GM12878 (cell line): ENCODE data around the gene STXBP4. TPM values are rescaled to one million over a fixed set of nuclear protein-coding genes. Genes with fewer than 3 reads are reported as not detected.

Experiments
- ATAC-seq: fragments of 200-7000 bp; cut with Tn5 transposase; 3 replicates; pipeline ENCODE4 v1.9.1; 2020; ENCODE audit warnings: mild to moderate bottlenecking, moderate library complexity
- BruUV-seq: library from RNA; stranded (reverse); fragments of 400-500 nt; replicated peaks from 2 replicates; lab custom pipeline; 2021; lab: Mats Ljungman, UMichigan
- CTCF ChIA-PET: fragments of 300-600 bp; sonication (Branson Sonifier 250); formaldehyde crosslinking; extraction: SDS; loops from one replicate; lab custom pipeline; 2021; ENCODE audit warnings: inconsistent platforms; lab: Yijun Ruan, JAX
- POLR2A ChIA-PET: fragments of 350-600 bp; formaldehyde crosslinking; extraction: SDS; loops from one replicate; lab custom pipeline; 2021; ENCODE audit warnings: inconsistent platforms; lab: Charles Lee
- RAD21 ChIA-PET: fragments of 300-600 bp; sonication (Branson Sonifier 250); formaldehyde crosslinking; loops from one replicate; lab custom pipeline; 2023; ENCODE audit warnings: antibody characterized with exemption; ENCODE audit not compliant: unreplicated experiment; lab: Charles Lee
- SMC1A ChIA-PET: fragments of 300-600 bp; sonication (Branson Sonifier 250); formaldehyde crosslinking; loops from one replicate; lab custom pipeline; 2023; ENCODE audit not compliant: unreplicated experiment, uncharacterized antibody; lab: Charles Lee
- DNase-seq: peaks from one replicate; pipeline ENCODE4 v3.0.0-alpha.2; 2011; ENCODE audit warnings: low read depth, low spot score
- FAIRE-seq: peaks from 3 replicates; lab custom pipeline; 2011; peaks lifted over from hg19 to GRCh38; lab: Jason Lieb, UNC
- H2AFZ ChIP-seq: 2 replicates; pipeline ENCODE4 v1.6.0; 2011; ENCODE audit warnings: low read depth, low read length, control low read depth; ENCODE audit not compliant: control insufficient read depth
- H3K27ac ChIP-seq: 2 replicates; pipeline ENCODE4 v1.5.1; 2011; ENCODE audit warnings: control low read depth; ENCODE audit not compliant: control insufficient read depth, insufficient read depth
- H3K27me3 ChIP-seq, 2 experiments: replicated peaks in 1 of 2; 2 replicates each; pipeline versions ENCODE4 v1.6.0 to v1.6.1; 2011; ENCODE audit warnings: low read length in 1 of 2; ENCODE audit not compliant: control insufficient read depth in 2 of 2, insufficient read depth in 2 of 2
- H3K36me3 ChIP-seq, 2 experiments: 2 replicates each; pipeline ENCODE4 v1.5.1; 2011; ENCODE audit warnings: low read length in 1 of 2; ENCODE audit not compliant: control insufficient read depth in 2 of 2, insufficient read depth in 2 of 2
- H3K4me1 ChIP-seq: 2 replicates; pipeline ENCODE4 v1.6.1; 2011; ENCODE audit warnings: mild to moderate bottlenecking, low read length, moderate library complexity, mixed read lengths; ENCODE audit not compliant: control insufficient read depth, insufficient read depth
- H3K4me2 ChIP-seq: 2 replicates; pipeline ENCODE4 v1.6.0; 2011; ENCODE audit warnings: control low read depth; ENCODE audit not compliant: control insufficient read depth, insufficient read depth
- H3K4me3 ChIP-seq: fragments of 200-600 bp; sonication (generic); 2 replicates; pipeline ENCODE4 v1.5.1; 2016
- H3K79me2 ChIP-seq: 2 replicates; pipeline ENCODE4 v1.6.0; 2011; ENCODE audit warnings: low read length; ENCODE audit not compliant: control insufficient read depth, insufficient read depth
- H3K9ac ChIP-seq: 2 replicates; pipeline ENCODE4 v1.8.0; 2011; ENCODE audit warnings: low read length, control low read depth, mixed read lengths; ENCODE audit not compliant: control insufficient read depth, insufficient read depth
- H3K9me3 ChIP-seq: replicated peaks from 3 replicates; pipeline ENCODE4 v1.5.1; 2011; ENCODE audit warnings: mild to moderate bottlenecking, low read length; ENCODE audit not compliant: control insufficient read depth, insufficient read depth
- H4K20me1 ChIP-seq: 2 replicates; pipeline ENCODE4 v1.6.0; 2011; ENCODE audit not compliant: control insufficient read depth, insufficient read depth
- BACH1 ChIP-seq: fragments of 450-650 bp; IDR thresholded peaks from 2 replicates; pipeline ENCODE4 v1.6.1; 2017; ENCODE audit warnings: mild to moderate bottlenecking, borderline replicate concordance
- BCL11A ChIP-seq: IDR thresholded peaks from 2 replicates; pipeline ENCODE4 v1.6.1; 2011; ENCODE audit warnings: low read depth, low read length
- BHLHE40 ChIP-seq, 2 experiments: fragments of 450-650 bp in 1 of 2; IDR thresholded peaks; 2 replicates each; pipeline ENCODE4 v1.6.1; 2011 to 2017; ENCODE audit warnings: low read depth in 2 of 2, borderline replicate concordance in 1 of 2, improper control_type of control experiment in 1 of 2, low read length in 1 of 2, mild to moderate bottlenecking in 1 of 2
- CHD2 ChIP-seq: IDR thresholded peaks from 2 replicates; pipeline ENCODE4 v1.6.1; 2011; ENCODE audit warnings: low read depth, low read length, improper control_type of control experiment, borderline replicate concordance
- EP300 ChIP-seq, 2 experiments: fragments of 150-350 bp in 1 of 2; IDR thresholded peaks; 2 replicates each; pipeline ENCODE4 v1.6.1; 2011 to 2012; ENCODE audit warnings: low read depth in 2 of 2, low read length in 2 of 2, borderline replicate concordance in 1 of 2, improper control_type of control experiment in 1 of 2, inconsistent platforms in 1 of 2; ENCODE audit not compliant: control insufficient read depth in 1 of 2
- FOXM1 ChIP-seq: IDR thresholded peaks from 2 replicates; pipeline ENCODE4 v1.6.1; 2012; ENCODE audit warnings: low read depth, mild to moderate bottlenecking, inconsistent platforms, low read length, moderate library complexity
- KAT2A ChIP-seq: conservative IDR thresholded peaks from 2 replicates; pipeline ENCODE4 v1.6.1; 2011; ENCODE audit warnings: low read depth, low read length; ENCODE audit not compliant: control insufficient read depth
- MTA3 ChIP-seq: IDR thresholded peaks from 2 replicates; pipeline ENCODE4 v1.6.1; 2012; ENCODE audit warnings: low read length, inconsistent platforms, borderline replicate concordance
- NFXL1 ChIP-seq: fragments of 450-650 bp; IDR thresholded peaks from 2 replicates; pipeline ENCODE4 v1.6.1; 2017; ENCODE audit warnings: antibody characterized with exemption, mild to moderate bottlenecking, borderline replicate concordance
- RB1 ChIP-seq: fragments of 450-650 bp; formaldehyde crosslinking; IDR thresholded peaks from 2 replicates; pipeline ENCODE4 v1.6.1; 2017; ENCODE audit warnings: mild to moderate bottlenecking, borderline replicate concordance
- TCF3 ChIP-seq: IDR thresholded peaks from 2 replicates; pipeline ENCODE4 v1.6.1; 2012; ENCODE audit warnings: low read depth, mild to moderate bottlenecking, low read length, borderline replicate concordance; ENCODE audit not compliant: insufficient read depth
- ZNF622 ChIP-seq: fragments of 450-650 bp; IDR thresholded peaks from 2 replicates; pipeline ENCODE4 v1.6.1; 2017; ENCODE audit warnings: mild to moderate bottlenecking, inconsistent platforms
- WGBS: methylation state at CpG from one replicate; pipeline ENCODE4 v1.1.6; 2016; ENCODE audit warnings: low lambda C conversion rate; ENCODE audit not compliant: insufficient replicate concordance, insufficient coverage; ENCODE audit errors: missing lambda C conversion rate; 5-methylcytosine and 5-hydroxymethylcytosine counted together
- in situ Hi-C: fragments of 300-500 bp; cut with MboI; formaldehyde crosslinking; loops from 9 replicates; pipeline ENCODE4 v1.14.3; 2018; ENCODE audit warnings: mixed read lengths
- intact Hi-C: fragments of 100-400 bp; cut with micrococcal nuclease; formaldehyde crosslinking; loops from one replicate; pipeline ENCODE4 v1.14.2; 2022; ENCODE audit not compliant: unreplicated experiment
- polyA plus RNA-seq, 11 experiments: library from polyadenylated mRNA; depleted of rRNA in 4 of 11; unstranded in 6 of 11; stranded (reverse) in 5 of 11; fragments of >200 nt; fragmentation: Nextera tagmentation in 4 of 11; fragmentation: Illumina TruSeq in 1 of 11; extraction: Ambion mirVana in 4 of 11; extraction: Trizol in 1 of 11; gene quantifications; 1 replicate in 1 of 11; 2 replicates in 10 of 11; pipeline versions ENCODE4 v1.2.1 to v1.2.3, GENCODE V29; 2011 to 2016; ENCODE audit warnings: inconsistent platforms in 2 of 11, missing spikeins in 2 of 11, low read depth in 1 of 11
- total RNA-seq, 4 experiments: library from RNA; depleted of rRNA in 3 of 4; stranded (reverse); fragments of >200 nt in 3 of 4; fragmentation: Illumina TruSeq in 1 of 4; extraction: Trizol in 1 of 4; gene quantifications; 2 replicates each; pipeline versions ENCODE4 v1.2.1 to v1.2.3, GENCODE V29; 2013 to 2021
- TF ChIP-seq, protein P1 (sequence below): fragments of 450-650 bp; IDR thresholded peaks from 2 replicates; pipeline ENCODE4 v1.6.1; 2017; ENCODE audit warnings: borderline replicate concordance
- TF ChIP-seq, protein P2 (sequence below): IDR thresholded peaks from 2 replicates; pipeline ENCODE4 v1.6.1; 2011; ENCODE audit warnings: low read depth, low read length, improper control_type of control experiment, borderline replicate concordance
- TF ChIP-seq, protein P3 (sequence below): IDR thresholded peaks from 2 replicates; pipeline ENCODE4 v1.6.1; 2012; ENCODE audit warnings: mild to moderate bottlenecking, low read depth, low read length
- TF ChIP-seq, protein P4 (sequence below): fragments of 450-650 bp; IDR thresholded peaks from 2 replicates; pipeline ENCODE4 v1.6.1; 2017; ENCODE audit warnings: mild to moderate bottlenecking

The STXBP4 gene
- total and polyA plus RNA-seq, 10 of the 15 experiments (the other 5 are each of a cell fraction or from before 2014, with no cell fraction given) = 4.3 to 11.0 (median 6.7) TPM

DNA sequence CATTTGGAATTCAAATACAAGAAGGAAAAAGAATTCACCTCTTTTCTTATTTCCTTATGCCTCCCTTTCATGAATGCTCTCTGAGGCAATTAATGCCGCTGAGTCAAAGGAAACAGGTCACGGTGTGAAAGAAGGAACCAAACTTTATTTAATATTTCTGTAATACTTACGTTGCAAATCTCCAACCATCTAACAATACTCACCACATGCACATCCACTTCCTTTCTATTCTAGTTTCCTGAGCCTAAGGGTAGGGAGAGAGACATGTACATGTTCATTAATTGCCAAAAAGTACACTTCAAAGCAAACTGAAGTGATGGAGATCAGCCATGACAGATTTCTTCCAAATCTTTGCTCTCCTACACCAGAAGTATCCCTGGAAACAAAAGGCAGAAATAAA lies 248.3 kb downstream of the STXBP4 start (continued):
- TF ChIP-seq, protein P1, sequence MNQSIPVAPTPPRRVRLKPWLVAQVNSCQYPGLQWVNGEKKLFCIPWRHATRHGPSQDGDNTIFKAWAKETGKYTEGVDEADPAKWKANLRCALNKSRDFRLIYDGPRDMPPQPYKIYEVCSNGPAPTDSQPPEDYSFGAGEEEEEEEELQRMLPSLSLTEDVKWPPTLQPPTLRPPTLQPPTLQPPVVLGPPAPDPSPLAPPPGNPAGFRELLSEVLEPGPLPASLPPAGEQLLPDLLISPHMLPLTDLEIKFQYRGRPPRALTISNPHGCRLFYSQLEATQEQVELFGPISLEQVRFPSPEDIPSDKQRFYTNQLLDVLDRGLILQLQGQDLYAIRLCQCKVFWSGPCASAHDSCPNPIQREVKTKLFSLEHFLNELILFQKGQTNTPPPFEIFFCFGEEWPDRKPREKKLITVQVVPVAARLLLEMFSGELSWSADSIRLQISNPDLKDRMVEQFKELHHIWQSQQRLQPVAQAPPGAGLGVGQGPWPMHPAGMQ = no peak
- TF ChIP-seq, protein P2, sequence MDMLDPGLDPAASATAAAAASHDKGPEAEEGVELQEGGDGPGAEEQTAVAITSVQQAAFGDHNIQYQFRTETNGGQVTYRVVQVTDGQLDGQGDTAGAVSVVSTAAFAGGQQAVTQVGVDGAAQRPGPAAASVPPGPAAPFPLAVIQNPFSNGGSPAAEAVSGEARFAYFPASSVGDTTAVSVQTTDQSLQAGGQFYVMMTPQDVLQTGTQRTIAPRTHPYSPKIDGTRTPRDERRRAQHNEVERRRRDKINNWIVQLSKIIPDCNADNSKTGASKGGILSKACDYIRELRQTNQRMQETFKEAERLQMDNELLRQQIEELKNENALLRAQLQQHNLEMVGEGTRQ = no peak
- TF ChIP-seq KAT2A (no peak), EP300 (IDR thresholded peaks at IDR 0.05; ENCODE audit: borderline replicate concordance in 1 of 2, control insufficient read depth in 1 of 2, low read depth in 2 of 2, low read length in 2 of 2) (no peak), BCL11A (no peak), BHLHE40 (IDR thresholded peaks at IDR 0.05; ENCODE audit: borderline replicate concordance in 1 of 2, low read depth in 2 of 2, low read length in 1 of 2) (no peak), TCF3 (no peak), ZNF622 (no peak)

DNA sequence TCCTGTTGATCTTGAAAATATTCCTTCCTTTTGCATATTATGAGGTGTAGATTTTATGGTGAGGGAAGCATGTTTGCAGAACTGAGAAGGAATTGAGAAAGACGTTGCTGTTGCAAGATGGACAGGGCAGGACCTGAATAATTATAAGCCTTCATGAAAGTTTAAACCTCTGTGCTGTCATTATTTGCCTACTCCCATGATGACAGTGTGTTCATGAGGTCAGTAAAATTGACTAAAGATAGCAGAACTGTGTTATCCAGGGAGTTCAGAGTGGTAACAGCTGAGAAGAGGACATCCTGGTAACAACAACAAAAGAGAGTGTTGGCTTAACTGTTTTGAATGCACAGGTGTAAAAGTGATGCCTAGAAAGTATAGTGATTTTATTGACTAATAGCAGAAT lies 250.9 kb downstream of the STXBP4 start:
- Histone ChIP-seq H3K9me3 (no peaks in the 10 kb centered on the region), H3K27me3 (no peaks in the 10 kb centered on the region; a peak in 1 of 4 replicates), H3K4me1 (no peaks in the 10 kb centered on the region), H2AFZ (no peak overlapping the region), H3K27ac (no peak overlapping the region), H4K20me1 (no peaks in the 10 kb centered on the region), H3K9ac (no peak overlapping the region), H3K79me2 (no peaks in the 10 kb centered on the region), H3K36me3 (no peaks in the 10 kb centered on the region), H3K4me2 (no peak overlapping the region), H3K4me3 (no peak overlapping the region)
- DNase-seq (no peak), ATAC-seq (no peak), FAIRE-seq (no peak)
- RAD21 ChIA-PET = no interaction called here
- in situ Hi-C loops = no loop called here
- SMC1A ChIA-PET = no interaction called here
- BruUV-seq = no TSS peak
- WGBS = 0% methylated on average over 1 of the region's 1 CpG
- CTCF ChIA-PET = interaction anchor here (1.2 to 1.6 kb wide), 2 partner anchors 12 to 137 kb away, joined by 3 to 4 read pairs; no protein-coding TSS in a partner anchor
- POLR2A ChIA-PET = no interaction called here
- intact Hi-C loops = no loop called here
- TF ChIP-seq MTA3 = no peak
- no peak for TF ChIP-seq BACH1
- TF ChIP-seq FOXM1 = no peak
- no peak for TF ChIP-seq RB1
- TF ChIP-seq, protein P3, sequence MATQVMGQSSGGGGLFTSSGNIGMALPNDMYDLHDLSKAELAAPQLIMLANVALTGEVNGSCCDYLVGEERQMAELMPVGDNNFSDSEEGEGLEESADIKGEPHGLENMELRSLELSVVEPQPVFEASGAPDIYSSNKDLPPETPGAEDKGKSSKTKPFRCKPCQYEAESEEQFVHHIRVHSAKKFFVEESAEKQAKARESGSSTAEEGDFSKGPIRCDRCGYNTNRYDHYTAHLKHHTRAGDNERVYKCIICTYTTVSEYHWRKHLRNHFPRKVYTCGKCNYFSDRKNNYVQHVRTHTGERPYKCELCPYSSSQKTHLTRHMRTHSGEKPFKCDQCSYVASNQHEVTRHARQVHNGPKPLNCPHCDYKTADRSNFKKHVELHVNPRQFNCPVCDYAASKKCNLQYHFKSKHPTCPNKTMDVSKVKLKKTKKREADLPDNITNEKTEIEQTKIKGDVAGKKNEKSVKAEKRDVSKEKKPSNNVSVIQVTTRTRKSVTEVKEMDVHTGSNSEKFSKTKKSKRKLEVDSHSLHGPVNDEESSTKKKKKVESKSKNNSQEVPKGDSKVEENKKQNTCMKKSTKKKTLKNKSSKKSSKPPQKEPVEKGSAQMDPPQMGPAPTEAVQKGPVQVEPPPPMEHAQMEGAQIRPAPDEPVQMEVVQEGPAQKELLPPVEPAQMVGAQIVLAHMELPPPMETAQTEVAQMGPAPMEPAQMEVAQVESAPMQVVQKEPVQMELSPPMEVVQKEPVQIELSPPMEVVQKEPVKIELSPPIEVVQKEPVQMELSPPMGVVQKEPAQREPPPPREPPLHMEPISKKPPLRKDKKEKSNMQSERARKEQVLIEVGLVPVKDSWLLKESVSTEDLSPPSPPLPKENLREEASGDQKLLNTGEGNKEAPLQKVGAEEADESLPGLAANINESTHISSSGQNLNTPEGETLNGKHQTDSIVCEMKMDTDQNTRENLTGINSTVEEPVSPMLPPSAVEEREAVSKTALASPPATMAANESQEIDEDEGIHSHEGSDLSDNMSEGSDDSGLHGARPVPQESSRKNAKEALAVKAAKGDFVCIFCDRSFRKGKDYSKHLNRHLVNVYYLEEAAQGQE = no peak
- TF ChIP-seq NFXL1 = no peak
- TF ChIP-seq TCF3 = no peak
- TF ChIP-seq CHD2 = no peak
- TF ChIP-seq, protein P4, sequence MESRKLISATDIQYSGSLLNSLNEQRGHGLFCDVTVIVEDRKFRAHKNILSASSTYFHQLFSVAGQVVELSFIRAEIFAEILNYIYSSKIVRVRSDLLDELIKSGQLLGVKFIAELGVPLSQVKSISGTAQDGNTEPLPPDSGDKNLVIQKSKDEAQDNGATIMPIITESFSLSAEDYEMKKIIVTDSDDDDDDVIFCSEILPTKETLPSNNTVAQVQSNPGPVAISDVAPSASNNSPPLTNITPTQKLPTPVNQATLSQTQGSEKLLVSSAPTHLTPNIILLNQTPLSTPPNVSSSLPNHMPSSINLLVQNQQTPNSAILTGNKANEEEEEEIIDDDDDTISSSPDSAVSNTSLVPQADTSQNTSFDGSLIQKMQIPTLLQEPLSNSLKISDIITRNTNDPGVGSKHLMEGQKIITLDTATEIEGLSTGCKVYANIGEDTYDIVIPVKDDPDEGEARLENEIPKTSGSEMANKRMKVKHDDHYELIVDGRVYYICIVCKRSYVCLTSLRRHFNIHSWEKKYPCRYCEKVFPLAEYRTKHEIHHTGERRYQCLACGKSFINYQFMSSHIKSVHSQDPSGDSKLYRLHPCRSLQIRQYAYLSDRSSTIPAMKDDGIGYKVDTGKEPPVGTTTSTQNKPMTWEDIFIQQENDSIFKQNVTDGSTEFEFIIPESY = no peak
